ENCODE data around the gene ARFGEF3. TPM values are rescaled to one million over a fixed set of nuclear protein-coding genes. Genes with fewer than 3 reads are reported as not detected.

Gene ARFGEF3
- total RNA-seq, 1 experiment from 2014 or later: 7.8 TPM

- Histone ChIP-seq H3K36me3 (ENCODE audit: low read depth, low read length) (no peaks in the 10 kb centered on the region), H3K9ac (ENCODE audit: low read length) (no peak overlapping the region), H3K27ac (ENCODE audit: low read length) (peak overlapping the region; percentile 55), H3F3A (ENCODE audit: low read length, unreplicated experiment) (no peaks in the 10 kb centered on the region), H3K9me3 (ENCODE audit: low read length) (no peaks in the 10 kb centered on the region), H3K4me2 (ENCODE audit: low read length) (no peak overlapping the region), H3K4me3 (ENCODE audit: low read length) (no peak overlapping the region), H3K27me3 (ENCODE audit: low read length) (no peaks in the 10 kb centered on the region), H3K79me2 (ENCODE audit: low read length) (no peaks in the 10 kb centered on the region), H4K20me1 (ENCODE audit: low read length) (no peaks in the 10 kb centered on the region), H3K9me2 (replicated peaks; ENCODE audit: low read length) (no peaks in the 10 kb centered on the region), H3K4me1 (ENCODE audit: insufficient read depth, low read length) (peaks cover 39% of the 10 kb centered on the region), H2AFZ (ENCODE audit: low read length) (no peak overlapping the region)
- ATAC-seq: no peak
- no peak for TF ChIP-seq EZH2 (IDR thresholded peaks at IDR 0.05; ENCODE audit: low read length, unreplicated experiment)
- intact Hi-C loops (cut with micrococcal nuclease): no loop called here
- CTCF ChIA-PET: no interaction called here
- DNase-seq: no peak
- POLR2A ChIA-PET (ENCODE audit: unreplicated experiment): interaction anchor here (0.6 kb wide), 1 partner anchor 1183 kb away, joined by 4 read pairs; no protein-coding TSS in a partner anchor
- BruUV-seq (replicated peaks): no TSS peak
These were observed 65.1 kb downstream of the ARFGEF3 start for GRCh38 chr6:138226700-138227315.

GRCh38 chr6:138227316-138227781, 65.6 kb downstream of the ARFGEF3 start:
- H3K9ac ChIP-seq (ENCODE audit: low read length): no peak overlapping the region
- no peaks in the 10 kb centered on the region for H3K9me3 ChIP-seq (ENCODE audit: low read length)
- H3K27me3 ChIP-seq (ENCODE audit: low read length): no peaks in the 10 kb centered on the region
- no peak overlapping the region for H3K4me3 ChIP-seq (ENCODE audit: low read length)
- DNase-seq (peak; percentile 37), ATAC-seq (no peak)
- intact Hi-C loops (cut with micrococcal nuclease): no loop called here
- H2AFZ ChIP-seq (ENCODE audit: low read length): no peak overlapping the region
- CTCF ChIA-PET: no interaction called here
- no peaks in the 10 kb centered on the region for H3K79me2 ChIP-seq (ENCODE audit: low read length)
- peak overlapping the region; percentile 55 for H3K27ac ChIP-seq (ENCODE audit: low read length)
- no TSS peak for BruUV-seq (replicated peaks)
- TF ChIP-seq EZH2phosphoT487 (IDR thresholded peaks at IDR 0.05; ENCODE audit: borderline replicate concordance, low read length) (no peak), CTCF (conservative IDR thresholded peaks at IDR 0.05; ENCODE audit: low read depth, low read length) (no peak), EZH2 (IDR thresholded peaks at IDR 0.05; ENCODE audit: low read length, unreplicated experiment) (no peak)
- H3K4me1 ChIP-seq (ENCODE audit: insufficient read depth, low read length): peaks cover 45% of the 10 kb centered on the region
- H3K4me2 ChIP-seq (ENCODE audit: low read length): no peak overlapping the region
- H3K9me2 ChIP-seq (replicated peaks; ENCODE audit: low read length): no peaks in the 10 kb centered on the region
- H3K36me3 ChIP-seq (ENCODE audit: low read depth, low read length): no peaks in the 10 kb centered on the region
- POLR2A ChIA-PET (ENCODE audit: unreplicated experiment): no interaction called here
- no peaks in the 10 kb centered on the region for H3F3A ChIP-seq (ENCODE audit: low read length, unreplicated experiment)
- H4K20me1 ChIP-seq (ENCODE audit: low read length): no peaks in the 10 kb centered on the region

DNA sequence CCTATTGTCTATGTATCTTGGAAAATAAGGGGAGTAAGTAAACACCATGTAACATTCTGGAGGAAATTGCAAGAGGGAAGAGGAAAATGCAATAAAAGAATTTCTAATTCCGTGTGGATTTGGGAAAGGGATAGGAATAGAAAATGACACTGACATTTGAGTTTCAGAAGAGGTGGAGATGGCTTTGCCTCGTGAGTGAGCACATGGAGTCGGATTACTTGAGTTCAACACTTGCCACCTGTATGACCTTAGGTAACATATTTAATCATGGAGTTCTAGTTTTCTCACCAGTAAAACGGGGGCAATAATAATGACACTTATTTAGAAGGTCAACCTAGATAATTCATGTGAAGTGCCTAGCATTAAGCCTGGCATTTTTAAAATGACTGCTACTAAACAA, 67.3 kb downstream of the ARFGEF3 start:
- Histone ChIP-seq H3K36me3 (ENCODE audit: low read depth, low read length) (no peaks in the 10 kb centered on the region), H3K27me3 (ENCODE audit: low read length) (no peaks in the 10 kb centered on the region), H3K4me1 (ENCODE audit: insufficient read depth, low read length) (peaks cover 55% of the 10 kb centered on the region), H3F3A (ENCODE audit: low read length, unreplicated experiment) (no peaks in the 10 kb centered on the region), H3K27ac (ENCODE audit: low read length) (0 out of 2 replicates have a peak overlapping the region, but pooled peaks have one; percentile 13), H3K9ac (ENCODE audit: low read length) (no peak overlapping the region), H2AFZ (ENCODE audit: low read length) (no peak overlapping the region), H3K79me2 (ENCODE audit: low read length) (no peaks in the 10 kb centered on the region), H4K20me1 (ENCODE audit: low read length) (no peaks in the 10 kb centered on the region), H3K4me2 (ENCODE audit: low read length) (no peak overlapping the region), H3K9me3 (ENCODE audit: low read length) (no peaks in the 10 kb centered on the region), H3K9me2 (replicated peaks; ENCODE audit: low read length) (no peaks in the 10 kb centered on the region), H3K4me3 (ENCODE audit: low read length) (no peak overlapping the region)
- TF ChIP-seq EZH2 (IDR thresholded peaks at IDR 0.05; ENCODE audit: low read length, unreplicated experiment): no peak
- TF ChIP-seq EZH2phosphoT487 (IDR thresholded peaks at IDR 0.05; ENCODE audit: borderline replicate concordance, low read length): no peak
- ChIA-PET POLR2A (ENCODE audit: unreplicated experiment) (interaction anchor here (0.6 kb wide), 1 partner anchor 114 kb away, joined by 7 read pairs; no protein-coding TSS in a partner anchor), CTCF (no interaction called here)
- no TSS peak for BruUV-seq (replicated peaks)
- intact Hi-C loops (cut with micrococcal nuclease): no loop called here
- no peak for ATAC-seq
- no peak for DNase-seq
